Stimulated activated CD8-positive, alpha-beta memory T cell treated with anti-CD3 and anti-CD28 coated beads, Interleukin-12 subunit alpha, Interleukin-12 subunit beta, amount 100 ng/mL, for 4 hours (primary cell): ENCODE results near the gene CDK5R1.

Experiments used
- DNase-seq: peaks from one replicate; pipeline ENCODE4 v3.0.0-alpha.2; 2020; ENCODE audit warnings: low read depth

The CDK5R1 gene

DNA sequence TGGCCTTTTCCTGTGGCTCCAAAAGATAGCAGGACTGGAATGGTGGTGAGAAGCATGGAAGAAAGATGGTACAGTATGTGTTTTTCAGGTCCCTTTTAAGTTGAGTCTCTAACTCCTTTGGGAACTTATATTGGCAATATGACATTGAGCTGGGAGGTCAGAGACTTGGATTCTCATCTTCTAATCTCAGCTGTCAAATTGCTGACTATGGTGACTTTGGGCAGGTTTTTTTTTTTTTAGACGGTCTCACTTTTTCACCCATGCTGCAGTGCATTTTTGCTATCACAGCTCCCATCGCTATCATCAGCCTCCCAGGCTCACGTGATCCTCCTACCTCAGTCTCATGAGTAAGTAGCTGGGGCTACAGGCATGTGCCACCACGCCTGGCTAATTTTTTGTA, 15.1 kb upstream of the CDK5R1 start:
- no peak for DNase-seq

DNA sequence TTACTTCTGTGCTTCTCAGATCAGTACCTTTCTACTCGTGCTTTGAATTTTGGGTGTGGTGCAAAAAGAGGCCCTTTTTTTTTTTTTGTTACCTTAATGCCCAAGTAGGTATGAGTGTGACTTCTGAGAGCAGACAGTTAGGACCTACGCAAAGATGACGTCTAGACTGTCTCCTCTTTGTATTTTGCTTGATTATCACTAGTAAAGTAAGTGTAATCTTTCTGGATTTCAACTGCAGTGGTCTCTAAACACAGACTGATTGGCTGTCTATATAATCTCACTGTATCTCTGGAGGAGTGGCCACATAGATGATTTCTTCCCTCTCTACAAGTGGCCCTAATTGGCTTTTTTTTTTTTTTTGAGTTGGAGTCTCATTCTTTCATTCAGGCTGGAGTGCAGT, 11.5 kb upstream of the CDK5R1 start:
- DNase-seq: no peak

GRCh38 chr17:32477220-32477619, 9.6 kb upstream of the CDK5R1 start:
- DNase-seq: no peak

- no peak for DNase-seq
Observed at GRCh38 chr17:32479074-32479617, 7.6 kb upstream of the CDK5R1 start.

DNA sequence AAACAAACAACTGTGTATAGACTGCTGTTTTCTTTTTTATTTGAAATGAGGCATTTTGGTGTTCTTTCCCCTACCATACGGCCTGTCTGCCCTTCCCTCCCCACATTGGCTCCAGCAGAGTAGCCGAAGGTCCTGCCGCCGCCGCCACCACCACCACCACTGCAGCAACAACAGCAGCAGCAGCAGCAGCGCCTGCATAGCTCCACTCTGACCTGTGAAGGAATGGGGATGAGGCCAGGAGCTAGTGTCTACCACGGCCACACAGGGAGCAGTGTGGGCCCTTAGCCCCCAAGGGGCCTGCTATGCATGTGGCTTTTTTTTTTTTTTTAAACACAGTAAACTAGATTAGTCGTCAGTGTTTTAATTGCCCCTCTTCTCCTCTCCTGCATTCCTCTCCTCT, 5.6 kb upstream of the CDK5R1 start:
- DNase-seq: no peak

GRCh38 chr17:32482568-32483320, 4.0 kb upstream of the CDK5R1 start:
- no peak for DNase-seq

DNA sequence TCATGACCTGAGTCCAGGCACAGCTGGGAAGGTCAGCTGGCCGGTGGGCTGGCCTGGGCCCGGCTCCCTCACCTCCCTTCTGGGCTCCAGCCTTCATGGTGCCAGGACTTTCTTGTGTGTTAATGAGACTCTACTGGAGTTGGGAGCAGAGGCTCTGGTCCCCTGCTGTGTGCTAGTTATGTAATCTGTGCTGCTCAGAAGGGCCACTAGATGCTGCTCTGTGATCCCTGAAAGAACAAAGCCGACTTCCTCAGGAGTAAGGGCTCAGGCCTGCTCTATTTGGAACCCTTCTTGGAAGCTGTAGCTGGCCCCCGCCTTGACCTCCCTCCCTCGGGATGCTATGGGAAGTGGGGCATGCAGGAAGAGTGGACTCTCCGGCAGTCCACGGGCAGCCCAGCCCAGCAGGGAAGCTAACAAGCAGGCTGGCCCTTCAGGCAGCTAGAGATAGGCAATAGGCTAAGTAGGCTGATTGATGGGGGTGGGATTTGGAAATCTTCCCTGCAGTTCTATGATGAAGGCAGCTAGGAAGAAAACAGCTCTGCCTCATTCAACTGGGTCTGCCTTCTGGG, 3.3 kb upstream of the CDK5R1 start:
- DNase-seq: no peak

GRCh38 chr17:32484041-32484461, 2.7 kb upstream of the CDK5R1 start:
- no peak for DNase-seq

- DNase-seq: no peak
Observed at GRCh38 chr17:32484628-32485027, 2.2 kb upstream of the CDK5R1 start.

- DNase-seq: no peak
Observed at GRCh38 chr17:32485261-32486110, 1.3 kb upstream of the CDK5R1 start.

GRCh38 chr17:32486111-32486700, 587 bp upstream of the CDK5R1 start:
- peak; percentile 60 for DNase-seq

- no peak for DNase-seq
Observed at GRCh38 chr17:32487473-32488176, 832 bp downstream of the CDK5R1 start.

GRCh38 chr17:32488177-32488542, 1.4 kb downstream of the CDK5R1 start:
- no peak for DNase-seq

- no peak for DNase-seq
Observed at GRCh38 chr17:32488604-32489180, 1.9 kb downstream of the CDK5R1 start.

- no peak for DNase-seq
Observed at GRCh38 chr17:32489320-32490100, 2.7 kb downstream of the CDK5R1 start.

DNA sequence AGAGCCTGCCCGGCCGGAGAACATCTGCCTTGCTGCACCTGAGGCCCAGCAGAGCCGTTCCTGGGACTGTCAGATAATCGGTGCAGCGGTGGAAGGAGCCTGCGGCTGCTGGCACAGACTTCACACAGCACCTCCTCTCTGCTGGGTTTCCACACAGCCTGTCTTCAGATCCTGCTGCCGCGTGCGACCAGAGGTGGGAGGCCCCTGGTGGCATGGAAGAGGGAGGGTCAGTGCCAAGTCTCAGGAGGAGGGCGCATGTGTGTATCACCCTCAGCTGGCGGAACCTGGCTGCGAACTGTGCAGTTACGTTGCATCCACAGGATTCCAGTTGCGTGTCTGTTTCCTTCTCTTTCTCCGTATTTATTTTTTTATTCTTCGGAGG, 3.3 kb downstream of the CDK5R1 start:
- no peak for DNase-seq

- DNase-seq: no peak
Observed at GRCh38 chr17:32491371-32492263, 4.8 kb downstream of the CDK5R1 start.

DNA sequence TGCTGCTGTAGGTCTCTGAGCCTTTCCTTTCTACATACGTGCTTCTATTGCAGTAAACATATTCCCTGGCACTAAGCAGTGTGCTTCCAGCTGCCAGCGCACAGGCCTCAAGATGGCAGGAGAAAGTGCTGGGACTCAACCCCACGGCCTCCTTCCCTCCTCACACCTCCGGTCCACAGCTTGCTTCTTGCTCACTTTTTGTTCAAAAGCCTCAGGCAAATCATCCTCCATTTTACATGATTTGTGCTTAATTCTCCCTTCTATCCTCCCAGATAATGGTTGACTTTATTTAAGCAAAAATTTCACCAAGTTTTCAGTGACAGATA, 5.4 kb downstream of the CDK5R1 start:
- DNase-seq: no peak

GRCh38 chr17:32492648-32493289, 6.0 kb downstream of the CDK5R1 start:
- no peak for DNase-seq
